ENCODE measurements around the gene ATP6V0A4. TPM values are rescaled to one million over a fixed set of nuclear protein-coding genes. Genes with fewer than 3 reads are reported as not detected.

ATP6V0A4 gene
- total RNA-seq, 1 experiment from 2014 or later: 1.1 TPM

DNA sequence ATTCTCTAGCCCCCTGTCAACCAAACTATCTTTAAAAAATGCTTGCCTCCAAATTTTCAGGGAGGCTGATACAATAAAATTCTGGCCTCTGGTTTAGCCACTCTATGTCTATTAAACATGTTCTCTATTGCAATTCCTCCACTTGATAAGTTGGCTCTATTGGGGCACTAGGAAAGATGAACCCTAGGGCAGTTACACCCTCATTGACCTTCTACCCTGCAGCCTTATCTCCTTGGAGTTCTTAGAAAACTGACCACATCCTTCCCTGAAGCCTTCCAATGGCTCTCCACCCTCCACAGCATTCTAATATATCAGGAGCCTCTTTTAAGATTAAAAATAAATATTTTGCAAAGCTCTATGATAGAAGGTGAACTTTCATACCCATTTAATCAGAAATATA, 127.4 kb downstream of the ATP6V0A4 start (continued):
- TF ChIP-seq, protein P1, sequence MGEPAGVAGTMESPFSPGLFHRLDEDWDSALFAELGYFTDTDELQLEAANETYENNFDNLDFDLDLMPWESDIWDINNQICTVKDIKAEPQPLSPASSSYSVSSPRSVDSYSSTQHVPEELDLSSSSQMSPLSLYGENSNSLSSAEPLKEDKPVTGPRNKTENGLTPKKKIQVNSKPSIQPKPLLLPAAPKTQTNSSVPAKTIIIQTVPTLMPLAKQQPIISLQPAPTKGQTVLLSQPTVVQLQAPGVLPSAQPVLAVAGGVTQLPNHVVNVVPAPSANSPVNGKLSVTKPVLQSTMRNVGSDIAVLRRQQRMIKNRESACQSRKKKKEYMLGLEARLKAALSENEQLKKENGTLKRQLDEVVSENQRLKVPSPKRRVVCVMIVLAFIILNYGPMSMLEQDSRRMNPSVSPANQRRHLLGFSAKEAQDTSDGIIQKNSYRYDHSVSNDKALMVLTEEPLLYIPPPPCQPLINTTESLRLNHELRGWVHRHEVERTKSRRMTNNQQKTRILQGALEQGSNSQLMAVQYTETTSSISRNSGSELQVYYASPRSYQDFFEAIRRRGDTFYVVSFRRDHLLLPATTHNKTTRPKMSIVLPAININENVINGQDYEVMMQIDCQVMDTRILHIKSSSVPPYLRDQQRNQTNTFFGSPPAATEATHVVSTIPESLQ (CRISPR knock-in tag; IDR thresholded peaks at IDR 0.05): no peak
- TF ChIP-seq CBFB (CRISPR knock-in tag; IDR thresholded peaks at IDR 0.05; ENCODE audit: low read depth) (no peak), ZNF219 (CRISPR knock-in tag; IDR thresholded peaks at IDR 0.05; ENCODE audit: borderline replicate concordance) (no peak), NR1H2 (CRISPR knock-in tag; IDR thresholded peaks at IDR 0.05) (no peak)

DNA sequence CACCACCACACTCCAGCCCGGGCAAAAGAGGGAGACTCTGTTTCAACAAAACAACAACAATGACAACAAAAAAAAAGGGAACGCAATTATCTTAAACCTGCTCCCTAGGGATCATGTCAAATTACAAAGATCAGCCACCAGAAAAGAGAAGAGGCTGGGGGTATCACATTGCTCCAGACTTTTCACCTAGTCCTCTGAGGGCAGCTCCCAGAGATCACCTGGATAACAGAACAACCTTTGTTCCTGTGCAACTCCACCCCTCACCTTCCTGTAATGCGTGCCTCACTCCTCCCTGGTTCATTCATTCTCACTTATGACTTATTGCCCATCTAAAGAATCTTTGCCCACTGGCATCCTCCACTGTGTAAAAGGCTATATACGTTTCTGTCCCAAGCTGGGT, 128.6 kb downstream of the ATP6V0A4 start:
- DNase-seq (ENCODE audit: low spot score) (no peak), ATAC-seq (no peak)
- Mint-ChIP-seq H3K9me3 (peaks cover 28% of the 10 kb centered on the region), H3K27me3 (ENCODE audit: low read depth) (no peaks in the 10 kb centered on the region; the same call in 1 of the 2 replicates), H3K27ac (no peak overlapping the region), H3K36me3 (peaks cover 11% of the 10 kb centered on the region), H3K4me3 (no peak overlapping the region), H3K4me1 (peaks cover 52% of the 10 kb centered on the region)
- ChIA-PET POLR2A (interaction anchor here (0.6 kb wide), 1 partner anchor 725 kb away, joined by 3 read pairs; no protein-coding TSS in a partner anchor), CTCF (interaction anchor here (0.6 to 1.1 kb wide), 2 partner anchors 70 to 151 kb away, joined by 3 read pairs; no protein-coding TSS in a partner anchor)
- TF ChIP-seq GRHL2 (CRISPR knock-in tag; IDR thresholded peaks at IDR 0.05; ENCODE audit: insufficient replicate concordance, severe bottlenecking): no peak
- TF ChIP-seq, protein P2, sequence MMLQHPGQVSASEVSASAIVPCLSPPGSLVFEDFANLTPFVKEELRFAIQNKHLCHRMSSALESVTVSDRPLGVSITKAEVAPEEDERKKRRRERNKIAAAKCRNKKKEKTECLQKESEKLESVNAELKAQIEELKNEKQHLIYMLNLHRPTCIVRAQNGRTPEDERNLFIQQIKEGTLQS (CRISPR knock-in tag; conservative IDR thresholded peaks at IDR 0.05): no peak
- TF ChIP-seq, protein P3, sequence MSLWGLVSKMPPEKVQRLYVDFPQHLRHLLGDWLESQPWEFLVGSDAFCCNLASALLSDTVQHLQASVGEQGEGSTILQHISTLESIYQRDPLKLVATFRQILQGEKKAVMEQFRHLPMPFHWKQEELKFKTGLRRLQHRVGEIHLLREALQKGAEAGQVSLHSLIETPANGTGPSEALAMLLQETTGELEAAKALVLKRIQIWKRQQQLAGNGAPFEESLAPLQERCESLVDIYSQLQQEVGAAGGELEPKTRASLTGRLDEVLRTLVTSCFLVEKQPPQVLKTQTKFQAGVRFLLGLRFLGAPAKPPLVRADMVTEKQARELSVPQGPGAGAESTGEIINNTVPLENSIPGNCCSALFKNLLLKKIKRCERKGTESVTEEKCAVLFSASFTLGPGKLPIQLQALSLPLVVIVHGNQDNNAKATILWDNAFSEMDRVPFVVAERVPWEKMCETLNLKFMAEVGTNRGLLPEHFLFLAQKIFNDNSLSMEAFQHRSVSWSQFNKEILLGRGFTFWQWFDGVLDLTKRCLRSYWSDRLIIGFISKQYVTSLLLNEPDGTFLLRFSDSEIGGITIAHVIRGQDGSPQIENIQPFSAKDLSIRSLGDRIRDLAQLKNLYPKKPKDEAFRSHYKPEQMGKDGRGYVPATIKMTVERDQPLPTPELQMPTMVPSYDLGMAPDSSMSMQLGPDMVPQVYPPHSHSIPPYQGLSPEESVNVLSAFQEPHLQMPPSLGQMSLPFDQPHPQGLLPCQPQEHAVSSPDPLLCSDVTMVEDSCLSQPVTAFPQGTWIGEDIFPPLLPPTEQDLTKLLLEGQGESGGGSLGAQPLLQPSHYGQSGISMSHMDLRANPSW (CRISPR knock-in tag; conservative IDR thresholded peaks at IDR 0.05; ENCODE audit: low read depth): no peak
- TF ChIP-seq, protein P4, sequence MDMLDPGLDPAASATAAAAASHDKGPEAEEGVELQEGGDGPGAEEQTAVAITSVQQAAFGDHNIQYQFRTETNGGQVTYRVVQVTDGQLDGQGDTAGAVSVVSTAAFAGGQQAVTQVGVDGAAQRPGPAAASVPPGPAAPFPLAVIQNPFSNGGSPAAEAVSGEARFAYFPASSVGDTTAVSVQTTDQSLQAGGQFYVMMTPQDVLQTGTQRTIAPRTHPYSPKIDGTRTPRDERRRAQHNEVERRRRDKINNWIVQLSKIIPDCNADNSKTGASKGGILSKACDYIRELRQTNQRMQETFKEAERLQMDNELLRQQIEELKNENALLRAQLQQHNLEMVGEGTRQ (CRISPR knock-in tag; IDR thresholded peaks at IDR 0.05): no peak
- TF ChIP-seq, protein P5, sequence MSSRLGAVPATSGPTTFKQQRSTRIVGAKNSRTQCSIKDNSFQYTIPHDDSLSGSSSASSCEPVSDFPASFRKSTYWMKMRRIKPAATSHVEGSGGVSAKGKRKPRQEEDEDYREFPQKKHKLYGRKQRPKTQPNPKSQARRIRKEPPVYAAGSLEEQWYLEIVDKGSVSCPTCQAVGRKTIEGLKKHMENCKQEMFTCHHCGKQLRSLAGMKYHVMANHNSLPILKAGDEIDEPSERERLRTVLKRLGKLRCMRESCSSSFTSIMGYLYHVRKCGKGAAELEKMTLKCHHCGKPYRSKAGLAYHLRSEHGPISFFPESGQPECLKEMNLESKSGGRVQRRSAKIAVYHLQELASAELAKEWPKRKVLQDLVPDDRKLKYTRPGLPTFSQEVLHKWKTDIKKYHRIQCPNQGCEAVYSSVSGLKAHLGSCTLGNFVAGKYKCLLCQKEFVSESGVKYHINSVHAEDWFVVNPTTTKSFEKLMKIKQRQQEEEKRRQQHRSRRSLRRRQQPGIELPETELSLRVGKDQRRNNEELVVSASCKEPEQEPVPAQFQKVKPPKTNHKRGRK (CRISPR knock-in tag; IDR thresholded peaks at IDR 0.05; ENCODE audit: borderline replicate concordance): no peak
- no peak for TF ChIP-seq JAZF1 (CRISPR knock-in tag; IDR thresholded peaks at IDR 0.05)
- TF ChIP-seq, protein P6, sequence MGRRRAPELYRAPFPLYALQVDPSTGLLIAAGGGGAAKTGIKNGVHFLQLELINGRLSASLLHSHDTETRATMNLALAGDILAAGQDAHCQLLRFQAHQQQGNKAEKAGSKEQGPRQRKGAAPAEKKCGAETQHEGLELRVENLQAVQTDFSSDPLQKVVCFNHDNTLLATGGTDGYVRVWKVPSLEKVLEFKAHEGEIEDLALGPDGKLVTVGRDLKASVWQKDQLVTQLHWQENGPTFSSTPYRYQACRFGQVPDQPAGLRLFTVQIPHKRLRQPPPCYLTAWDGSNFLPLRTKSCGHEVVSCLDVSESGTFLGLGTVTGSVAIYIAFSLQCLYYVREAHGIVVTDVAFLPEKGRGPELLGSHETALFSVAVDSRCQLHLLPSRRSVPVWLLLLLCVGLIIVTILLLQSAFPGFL (CRISPR knock-in tag; IDR thresholded peaks at IDR 0.05; ENCODE audit: borderline replicate concordance): no peak
- TF ChIP-seq, protein P7, sequence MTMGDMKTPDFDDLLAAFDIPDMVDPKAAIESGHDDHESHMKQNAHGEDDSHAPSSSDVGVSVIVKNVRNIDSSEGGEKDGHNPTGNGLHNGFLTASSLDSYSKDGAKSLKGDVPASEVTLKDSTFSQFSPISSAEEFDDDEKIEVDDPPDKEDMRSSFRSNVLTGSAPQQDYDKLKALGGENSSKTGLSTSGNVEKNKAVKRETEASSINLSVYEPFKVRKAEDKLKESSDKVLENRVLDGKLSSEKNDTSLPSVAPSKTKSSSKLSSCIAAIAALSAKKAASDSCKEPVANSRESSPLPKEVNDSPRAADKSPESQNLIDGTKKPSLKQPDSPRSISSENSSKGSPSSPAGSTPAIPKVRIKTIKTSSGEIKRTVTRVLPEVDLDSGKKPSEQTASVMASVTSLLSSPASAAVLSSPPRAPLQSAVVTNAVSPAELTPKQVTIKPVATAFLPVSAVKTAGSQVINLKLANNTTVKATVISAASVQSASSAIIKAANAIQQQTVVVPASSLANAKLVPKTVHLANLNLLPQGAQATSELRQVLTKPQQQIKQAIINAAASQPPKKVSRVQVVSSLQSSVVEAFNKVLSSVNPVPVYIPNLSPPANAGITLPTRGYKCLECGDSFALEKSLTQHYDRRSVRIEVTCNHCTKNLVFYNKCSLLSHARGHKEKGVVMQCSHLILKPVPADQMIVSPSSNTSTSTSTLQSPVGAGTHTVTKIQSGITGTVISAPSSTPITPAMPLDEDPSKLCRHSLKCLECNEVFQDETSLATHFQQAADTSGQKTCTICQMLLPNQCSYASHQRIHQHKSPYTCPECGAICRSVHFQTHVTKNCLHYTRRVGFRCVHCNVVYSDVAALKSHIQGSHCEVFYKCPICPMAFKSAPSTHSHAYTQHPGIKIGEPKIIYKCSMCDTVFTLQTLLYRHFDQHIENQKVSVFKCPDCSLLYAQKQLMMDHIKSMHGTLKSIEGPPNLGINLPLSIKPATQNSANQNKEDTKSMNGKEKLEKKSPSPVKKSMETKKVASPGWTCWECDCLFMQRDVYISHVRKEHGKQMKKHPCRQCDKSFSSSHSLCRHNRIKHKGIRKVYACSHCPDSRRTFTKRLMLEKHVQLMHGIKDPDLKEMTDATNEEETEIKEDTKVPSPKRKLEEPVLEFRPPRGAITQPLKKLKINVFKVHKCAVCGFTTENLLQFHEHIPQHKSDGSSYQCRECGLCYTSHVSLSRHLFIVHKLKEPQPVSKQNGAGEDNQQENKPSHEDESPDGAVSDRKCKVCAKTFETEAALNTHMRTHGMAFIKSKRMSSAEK (CRISPR knock-in tag; IDR thresholded peaks at IDR 0.05; ENCODE audit: borderline replicate concordance): no peak
- no peak for TF ChIP-seq ZNF317 (CRISPR knock-in tag; IDR thresholded peaks at IDR 0.05; ENCODE audit: borderline replicate concordance, low read depth)
- no peak for TF ChIP-seq FOXP1 (CRISPR knock-in tag; IDR thresholded peaks at IDR 0.05; ENCODE audit: borderline replicate concordance)
- TF ChIP-seq, protein P8, sequence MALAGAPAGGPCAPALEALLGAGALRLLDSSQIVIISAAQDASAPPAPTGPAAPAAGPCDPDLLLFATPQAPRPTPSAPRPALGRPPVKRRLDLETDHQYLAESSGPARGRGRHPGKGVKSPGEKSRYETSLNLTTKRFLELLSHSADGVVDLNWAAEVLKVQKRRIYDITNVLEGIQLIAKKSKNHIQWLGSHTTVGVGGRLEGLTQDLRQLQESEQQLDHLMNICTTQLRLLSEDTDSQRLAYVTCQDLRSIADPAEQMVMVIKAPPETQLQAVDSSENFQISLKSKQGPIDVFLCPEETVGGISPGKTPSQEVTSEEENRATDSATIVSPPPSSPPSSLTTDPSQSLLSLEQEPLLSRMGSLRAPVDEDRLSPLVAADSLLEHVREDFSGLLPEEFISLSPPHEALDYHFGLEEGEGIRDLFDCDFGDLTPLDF (CRISPR knock-in tag; IDR thresholded peaks at IDR 0.05): no peak
- no peak for TF ChIP-seq SMAD4 (CRISPR knock-in tag; IDR thresholded peaks at IDR 0.05)
- no peak for TF ChIP-seq TP53 (CRISPR knock-in tag; IDR thresholded peaks at IDR 0.05)
- no peak for TF ChIP-seq ZNF219 (CRISPR knock-in tag; IDR thresholded peaks at IDR 0.05; ENCODE audit: borderline replicate concordance)
